GM19240 (cell line): ENCODE data around the gene VPS35L.
"Not testable (repeated sequence)": the region's sequence is repeated elsewhere in the genome, so short reads cannot be mapped to it uniquely, and the experiment has no call there.

Experiments used
- DNase-seq: peaks from one replicate; pipeline ENCODE4 v3.0.0; 2011; ENCODE audit warnings: low spot score; ENCODE audit not compliant: insufficient read length

Gene VPS35L

DNA sequence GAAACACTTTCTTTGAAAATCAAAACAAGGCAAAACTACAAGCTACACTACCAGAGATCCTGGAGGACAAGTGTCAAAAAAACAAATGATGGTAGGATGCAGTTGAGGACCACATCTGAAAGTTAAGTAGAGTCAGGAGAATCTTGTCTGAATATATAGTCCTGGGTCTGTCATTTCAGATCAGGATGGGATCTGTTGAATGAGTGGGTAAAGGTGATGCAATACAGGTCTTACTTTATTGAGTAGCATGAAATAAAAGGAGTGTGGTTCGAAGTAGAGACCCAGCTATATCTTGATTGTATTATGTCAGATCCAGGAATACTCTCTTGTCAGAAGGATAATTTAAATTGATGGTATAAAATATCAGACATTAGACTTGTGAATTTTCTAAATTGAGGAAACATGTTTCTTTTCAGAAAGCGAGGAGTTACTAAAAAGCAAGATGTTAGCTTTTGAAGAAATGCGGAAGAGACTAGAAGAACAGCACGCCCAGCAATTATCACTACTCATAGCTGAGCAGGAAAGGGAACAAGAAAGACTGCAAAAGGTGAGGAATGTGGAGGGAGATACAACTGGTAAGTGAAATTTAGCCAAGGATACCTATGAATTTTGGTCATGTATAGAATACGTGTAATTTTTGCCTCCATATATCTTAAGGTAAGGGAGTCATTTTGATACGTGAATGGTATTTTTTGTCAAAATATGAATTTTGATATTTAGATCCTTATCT is 15.1 kb upstream of the VPS35L start:
- no peak for DNase-seq

DNA sequence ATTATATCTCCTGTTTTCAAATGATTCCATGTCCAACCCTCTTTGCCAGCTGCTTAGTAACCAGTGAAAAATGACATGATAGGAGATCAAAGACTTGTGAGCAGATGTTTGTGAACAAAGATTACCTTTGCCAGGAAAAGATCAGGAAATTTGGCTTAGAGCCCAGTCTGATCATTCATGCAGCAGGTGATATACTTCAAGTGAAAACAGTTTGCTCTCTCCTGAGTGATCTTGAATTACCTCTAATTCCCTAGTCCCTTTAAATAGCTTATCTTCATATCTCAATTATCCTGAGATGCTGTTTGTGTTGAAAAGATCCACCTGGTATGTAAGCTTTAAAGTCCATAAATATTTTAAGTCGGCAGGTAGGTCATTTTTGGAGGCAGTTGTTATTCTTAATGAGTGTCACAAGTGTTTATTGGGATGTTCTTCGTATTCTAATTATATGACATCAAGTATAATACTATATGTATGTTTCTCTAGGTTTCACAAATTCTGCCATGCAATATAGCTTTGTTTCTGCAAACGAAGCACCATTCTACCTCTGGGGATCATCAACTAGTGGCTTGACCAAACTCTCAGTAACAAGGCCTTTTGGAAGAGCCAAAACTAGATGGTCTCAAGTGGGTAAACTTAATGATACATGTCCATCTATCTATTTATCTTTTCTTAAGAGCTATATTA is 13.2 kb upstream of the VPS35L start:
- no peak for DNase-seq

DNA sequence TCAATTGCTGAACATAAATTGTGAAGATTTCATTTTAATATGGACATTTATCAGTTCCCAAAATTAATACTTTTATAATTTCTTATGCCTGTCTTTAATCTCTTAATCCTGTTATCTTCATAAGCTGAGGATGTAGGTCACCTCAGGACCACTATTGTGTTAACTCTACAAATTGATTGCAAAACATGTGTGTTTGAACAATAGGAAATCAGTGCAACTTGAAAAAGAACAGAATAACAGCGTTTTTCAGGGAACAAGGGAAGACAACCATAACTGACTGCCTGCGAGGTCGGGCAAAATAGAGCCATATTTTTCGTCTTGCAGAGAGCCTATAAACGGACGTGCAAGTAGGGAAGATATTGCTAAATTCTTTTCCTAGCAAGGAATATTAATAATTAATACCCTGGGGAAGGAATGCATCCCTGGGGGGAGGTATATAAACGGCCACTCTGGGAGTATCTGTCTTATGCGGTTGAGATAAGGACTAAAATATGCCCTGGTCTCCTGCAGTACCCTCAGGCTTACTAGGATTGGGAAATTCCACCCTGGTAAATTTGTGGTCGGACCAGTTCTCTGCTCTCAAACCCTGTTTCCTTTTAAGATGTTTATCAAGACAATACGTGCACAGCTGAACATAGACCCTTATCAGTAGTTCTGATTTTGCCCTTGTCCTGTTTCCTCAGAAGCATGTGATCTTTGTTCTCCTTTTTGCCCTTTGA is 12.1 kb upstream of the VPS35L start:
- DNase-seq = not testable (repeated sequence)

- DNase-seq = no peak
These were observed 7.4 kb upstream of the VPS35L start for GRCh38 chr16:19548144-19548543.

DNA sequence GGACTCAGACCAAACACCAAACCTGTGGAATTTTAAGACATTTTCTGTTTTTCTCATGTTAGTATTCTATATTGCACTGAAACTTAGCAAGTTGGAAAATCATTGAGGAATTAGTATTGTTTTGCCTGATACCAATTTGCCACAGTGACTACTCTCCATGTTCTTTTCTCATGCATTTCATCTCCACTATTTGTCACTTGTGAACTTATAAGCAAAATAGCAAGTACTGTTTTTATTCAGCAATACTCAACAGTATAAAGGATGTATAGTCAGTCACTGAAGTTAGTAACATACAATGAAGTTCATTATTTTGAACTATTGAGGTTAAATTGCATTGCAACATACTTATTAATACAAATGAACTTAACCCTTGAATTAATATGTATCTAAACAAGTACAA is 5.8 kb upstream of the VPS35L start:
- DNase-seq = no peak

DNA sequence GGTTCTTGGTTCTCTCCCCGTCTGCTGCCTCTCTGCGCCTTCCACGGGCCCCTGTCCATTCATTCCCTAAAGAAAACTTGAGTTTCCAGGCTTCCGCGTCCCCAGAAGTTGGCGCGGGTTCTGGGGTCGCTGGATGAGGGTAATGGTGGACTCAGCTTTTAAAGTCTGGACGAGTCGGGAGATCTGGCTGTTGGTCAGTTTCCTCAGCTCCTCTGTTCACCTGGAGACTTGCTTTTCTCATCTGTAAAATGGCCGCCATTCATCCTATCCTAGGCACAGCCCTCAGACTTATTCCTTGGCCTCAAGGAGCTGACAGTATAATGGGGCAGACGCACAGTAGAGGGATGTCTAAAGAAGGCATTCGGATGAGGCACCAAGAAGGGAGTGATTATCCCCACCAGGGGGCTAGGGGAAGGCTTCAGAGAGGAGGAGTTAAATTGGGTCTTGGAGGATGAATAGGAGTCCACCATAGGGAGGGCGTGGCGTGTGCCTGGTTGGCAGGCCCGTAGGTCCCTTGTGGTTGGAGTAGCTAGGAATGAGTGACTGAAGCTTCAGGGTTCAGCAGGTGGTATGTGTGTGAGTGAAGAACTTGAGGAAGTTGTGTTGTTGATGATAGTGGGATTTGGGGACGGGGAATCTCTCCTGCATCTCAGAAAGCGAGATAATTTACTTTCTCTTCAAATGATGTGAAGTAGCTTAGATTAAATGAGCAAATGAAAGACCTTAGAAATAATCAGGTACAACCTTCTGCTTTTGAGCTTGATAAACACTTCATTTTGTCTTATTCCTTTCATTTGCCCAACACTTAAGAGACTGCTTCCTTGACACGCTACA is 652 bp downstream of the VPS35L start:
- DNase-seq = no peak

DNA sequence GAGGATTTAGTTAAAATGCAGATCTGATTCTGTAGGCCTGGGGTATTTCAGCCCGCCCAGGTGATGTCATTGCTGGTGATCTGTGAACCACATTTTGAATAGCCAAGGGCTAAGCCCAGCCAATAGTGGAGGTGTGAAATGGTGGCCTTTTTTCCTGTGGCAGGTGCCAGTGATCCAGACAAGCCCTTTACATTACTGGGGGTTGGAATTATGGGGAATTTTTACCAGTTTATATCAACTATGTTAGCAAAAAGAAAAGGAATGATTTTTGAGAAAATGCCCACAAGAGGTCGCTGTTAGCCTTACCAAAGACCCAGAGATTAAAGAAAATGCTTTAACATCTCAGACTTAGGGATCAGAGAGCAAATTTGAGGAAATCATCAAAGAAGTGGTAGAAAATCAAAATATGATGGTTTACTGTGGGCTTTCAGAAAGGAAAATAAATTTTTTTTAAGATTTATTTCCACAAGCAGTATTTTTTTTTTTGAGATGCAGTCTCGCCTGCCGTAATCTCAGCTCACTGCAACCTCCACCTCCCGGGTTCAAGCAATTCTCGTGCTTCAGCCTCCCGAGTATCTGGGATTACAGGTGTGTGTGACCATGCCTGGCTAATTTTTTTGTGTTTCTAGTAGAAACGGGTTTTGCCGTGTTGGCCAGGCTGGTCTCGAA is 3.9 kb downstream of the VPS35L start:
- no peak for DNase-seq

DNA sequence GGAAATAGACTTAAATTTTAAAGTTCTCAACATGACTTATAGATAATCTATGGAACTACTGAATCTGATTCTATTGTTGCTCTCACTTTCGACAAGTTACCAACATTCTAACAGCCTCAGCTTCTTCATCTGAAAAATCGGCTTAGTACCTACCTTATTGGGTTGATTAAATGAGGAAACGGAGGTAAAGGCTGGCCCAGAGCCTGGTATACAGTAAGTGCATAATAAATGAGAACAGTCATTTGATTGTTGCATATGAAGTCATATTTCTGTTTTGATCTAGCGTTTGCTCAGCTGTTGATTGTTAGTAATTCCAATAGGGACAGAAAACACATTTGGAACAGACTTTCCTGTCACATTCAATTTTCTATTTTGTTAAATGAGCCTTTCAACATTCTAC is 4.6 kb downstream of the VPS35L start:
- no peak for DNase-seq

GRCh38 chr16:19563377-19563776 is 7.9 kb downstream of the VPS35L start:
- no peak for DNase-seq

- no peak for DNase-seq
These were observed 10.9 kb downstream of the VPS35L start for GRCh38 chr16:19566362-19566761.

DNA sequence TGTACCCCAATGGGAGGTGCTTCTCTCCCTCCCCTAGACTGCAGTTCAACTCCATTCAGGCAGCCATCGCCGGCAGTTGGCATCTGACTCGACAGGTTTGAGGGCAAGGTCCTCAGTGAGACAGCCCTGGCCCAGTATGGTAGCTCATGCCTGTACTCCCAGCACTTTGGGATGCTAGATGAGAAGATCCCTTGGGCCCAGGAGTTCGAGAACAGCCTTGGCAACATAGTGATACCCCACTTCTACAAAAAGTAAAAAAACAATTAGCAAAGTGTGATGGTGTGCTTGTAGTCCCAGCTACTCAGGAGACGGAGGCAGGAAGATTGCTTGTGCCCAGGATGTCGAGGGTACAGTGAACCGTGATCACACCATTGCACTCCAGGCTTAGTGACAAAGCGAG is 12.1 kb downstream of the VPS35L start:
- no peak for DNase-seq

DNA sequence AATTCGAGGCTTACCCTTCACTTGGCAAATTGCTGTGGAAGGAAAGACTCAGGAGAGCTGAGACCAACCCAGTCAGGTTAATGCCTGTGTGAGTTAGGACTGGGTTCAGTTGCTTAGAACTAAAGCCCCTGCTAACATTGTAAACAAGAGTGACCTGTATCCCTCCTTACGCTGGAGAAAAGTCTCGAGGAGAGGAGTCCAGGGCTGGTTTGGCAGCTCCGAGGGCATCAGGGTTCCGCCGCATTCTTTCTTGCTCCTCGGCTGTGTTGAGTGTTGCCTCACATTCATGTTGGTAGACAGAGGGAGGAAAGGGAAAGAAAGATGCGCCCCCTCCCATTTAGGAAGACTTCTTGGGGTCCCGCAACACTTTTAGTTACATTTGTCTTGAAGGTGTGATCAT is 18.5 kb downstream of the VPS35L start:
- no peak for DNase-seq

- no peak for DNase-seq
These were observed 19.1 kb downstream of the VPS35L start for GRCh38 chr16:19574615-19575014.

DNA sequence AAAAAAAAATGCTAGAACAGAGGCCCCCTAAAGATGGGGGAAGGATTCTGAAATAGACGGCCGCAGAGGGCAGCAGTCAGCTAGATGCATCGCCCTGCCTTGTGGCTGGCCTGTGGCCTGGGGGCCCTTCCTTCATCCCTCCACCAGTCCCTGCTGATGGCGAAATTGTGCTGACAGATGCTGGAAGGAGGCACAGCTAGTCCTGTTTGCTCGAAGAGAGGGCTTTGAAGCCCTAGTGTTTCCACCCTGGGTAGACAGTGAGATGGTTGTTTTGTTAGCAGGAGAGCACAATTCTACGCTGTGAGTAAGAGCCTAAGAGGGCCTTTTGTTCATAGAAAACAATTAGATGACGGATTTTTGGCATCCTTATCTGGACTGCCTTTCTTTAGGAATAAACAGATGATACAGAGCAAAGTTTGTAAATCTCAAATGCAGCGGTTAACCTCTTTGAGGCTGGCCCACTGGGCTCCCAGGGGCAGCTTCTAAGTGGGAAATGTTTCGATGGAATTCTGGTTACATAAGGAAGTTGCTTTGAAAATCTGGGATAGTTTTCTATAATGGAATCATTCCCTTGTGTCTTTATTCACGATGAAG is 23.0 kb downstream of the VPS35L start:
- no peak for DNase-seq

GRCh38 chr16:19582050-19582831 is 26.7 kb downstream of the VPS35L start:
- DNase-seq = no peak

GRCh38 chr16:19583665-19584300 is 28.3 kb downstream of the VPS35L start:
- no peak for DNase-seq

- no peak for DNase-seq
These were observed 33.2 kb downstream of the VPS35L start for GRCh38 chr16:19588661-19589060.

- no peak for DNase-seq
These were observed 33.6 kb downstream of the VPS35L start for GRCh38 chr16:19589106-19589505.

GRCh38 chr16:19589771-19590302 is 34.3 kb downstream of the VPS35L start:
- no peak for DNase-seq
